ENCODE results near the gene NFASC.

NFASC gene

GRCh38 chr1:204900721-204901120 lies 30.1 kb downstream of the NFASC start:
- TF ChIP-seq CTCF (IDR thresholded peaks at IDR 0.05) = no peak
- H3K27me3 ChIP-seq = no peaks in the 10 kb centered on the region
- H3K36me3 ChIP-seq = no peaks in the 10 kb centered on the region
- H3K9me3 ChIP-seq = no peaks in the 10 kb centered on the region
- H3K4me3 ChIP-seq = no peak overlapping the region
- intact Hi-C loops (cut with DNase I; ENCODE audit: low total_unique reads) = no loop called here
- H3K4me1 ChIP-seq = no peaks in the 10 kb centered on the region
- DNase-seq = no peak
- no peak overlapping the region for H3K27ac ChIP-seq

- H3K27ac ChIP-seq = no peak overlapping the region
- TF ChIP-seq CTCF (IDR thresholded peaks at IDR 0.05) = no peak
- no peak overlapping the region for H3K4me3 ChIP-seq
- no peaks in the 10 kb centered on the region for H3K4me1 ChIP-seq
- H3K36me3 ChIP-seq = no peaks in the 10 kb centered on the region
- no peak for DNase-seq
- H3K27me3 ChIP-seq = no peaks in the 10 kb centered on the region
- intact Hi-C loops (cut with DNase I; ENCODE audit: low total_unique reads) = no loop called here
- H3K9me3 ChIP-seq = no peaks in the 10 kb centered on the region
Observed at GRCh38 chr1:204902671-204903070, 32.0 kb downstream of the NFASC start.

GRCh38 chr1:204904228-204904810 lies 33.7 kb downstream of the NFASC start:
- H3K27me3 ChIP-seq = no peaks in the 10 kb centered on the region
- H3K36me3 ChIP-seq = no peaks in the 10 kb centered on the region
- no peak for DNase-seq
- no peak overlapping the region for H3K27ac ChIP-seq
- no peak for TF ChIP-seq CTCF (IDR thresholded peaks at IDR 0.05)
- H3K4me3 ChIP-seq = no peak overlapping the region
- no peaks in the 10 kb centered on the region for H3K9me3 ChIP-seq
- intact Hi-C loops (cut with DNase I; ENCODE audit: low total_unique reads) = no loop called here
- H3K4me1 ChIP-seq = no peaks in the 10 kb centered on the region

GRCh38 chr1:204909109-204909508 lies 38.4 kb downstream of the NFASC start:
- no peaks in the 10 kb centered on the region for H3K9me3 ChIP-seq
- H3K4me3 ChIP-seq = no peak overlapping the region
- no peak overlapping the region for H3K27ac ChIP-seq
- DNase-seq = no peak
- H3K27me3 ChIP-seq = no peaks in the 10 kb centered on the region
- H3K36me3 ChIP-seq = no peaks in the 10 kb centered on the region
- intact Hi-C loops (cut with DNase I; ENCODE audit: low total_unique reads) = no loop called here
- H3K4me1 ChIP-seq = no peaks in the 10 kb centered on the region
- no peak for TF ChIP-seq CTCF (IDR thresholded peaks at IDR 0.05)

GRCh38 chr1:204915861-204916495 lies 45.3 kb downstream of the NFASC start:
- intact Hi-C loops (cut with DNase I; ENCODE audit: low total_unique reads) = no loop called here
- H3K27ac ChIP-seq = no peak overlapping the region
- TF ChIP-seq CTCF (IDR thresholded peaks at IDR 0.05) = no peak

More at GRCh38 chr1:204915861-204916495, 45.3 kb downstream of the NFASC start:
- DNase-seq = no peak
- Histone ChIP-seq H3K36me3 (no peaks in the 10 kb centered on the region), H3K9me3 (no peaks in the 10 kb centered on the region), H3K4me3 (no peak overlapping the region), H3K27me3 (no peaks in the 10 kb centered on the region), H3K4me1 (no peaks in the 10 kb centered on the region)
